Large intestine (tissue), 12 donors: Measurements from ENCODE around the gene ERVW-1. TPM values are rescaled to one million over a fixed set of nuclear protein-coding genes. Genes with fewer than 3 reads are reported as not detected.
"Not testable (repeated sequence)": the region's sequence is repeated elsewhere in the genome, so short reads cannot be mapped to it uniquely, and the experiment has no call there.

Experiments used
- DNase-seq, 2 donors: peaks; one replicate each; pipeline versions ENCODE4 v3.0.0 to v3.0.0-alpha.2; 2013
- H3K27ac ChIP-seq: one replicate; pipeline ENCODE4 v1.5.1; 2013; ENCODE audit warnings: low read length
- H3K27me3 ChIP-seq: 2 replicates; pipeline ENCODE4 v1.6.1; 2013; ENCODE audit warnings: low read length; ENCODE audit not compliant: control insufficient read depth, insufficient read depth
- H3K36me3 ChIP-seq: 2 replicates; pipeline ENCODE4 v1.6.1; 2013; ENCODE audit warnings: low read length; ENCODE audit not compliant: control insufficient read depth, insufficient read depth
- H3K4me1 ChIP-seq: one replicate; pipeline ENCODE4 v1.6.1; 2013; ENCODE audit warnings: low read length; ENCODE audit not compliant: control insufficient read depth, insufficient read depth
- H3K4me3 ChIP-seq: one replicate; pipeline ENCODE4 v1.5.1; 2013; ENCODE audit warnings: low read length
- H3K9me3 ChIP-seq: one replicate; pipeline ENCODE4 v1.6.1; 2013; ENCODE audit warnings: mild to moderate bottlenecking, low read depth, low read length, moderate library complexity; ENCODE audit not compliant: control insufficient read depth
- WGBS: methylation state at CpG from one replicate; pipeline ENCODE4 v1.1.5; 2013; ENCODE audit warnings: low lambda C conversion rate; ENCODE audit not compliant: insufficient coverage; 5-methylcytosine and 5-hydroxymethylcytosine counted together
- long read RNA-seq, 11 donors: transcript quantifications; one replicate each; lab custom pipeline, GENCODE V29; 2026
- polyA plus RNA-seq: library from polyadenylated mRNA; unstranded; fragments of 120-200 nt; gene quantifications from one replicate; pipeline ENCODE4 v1.2.1, GENCODE V29; 2013

Gene ERVW-1, protein sequence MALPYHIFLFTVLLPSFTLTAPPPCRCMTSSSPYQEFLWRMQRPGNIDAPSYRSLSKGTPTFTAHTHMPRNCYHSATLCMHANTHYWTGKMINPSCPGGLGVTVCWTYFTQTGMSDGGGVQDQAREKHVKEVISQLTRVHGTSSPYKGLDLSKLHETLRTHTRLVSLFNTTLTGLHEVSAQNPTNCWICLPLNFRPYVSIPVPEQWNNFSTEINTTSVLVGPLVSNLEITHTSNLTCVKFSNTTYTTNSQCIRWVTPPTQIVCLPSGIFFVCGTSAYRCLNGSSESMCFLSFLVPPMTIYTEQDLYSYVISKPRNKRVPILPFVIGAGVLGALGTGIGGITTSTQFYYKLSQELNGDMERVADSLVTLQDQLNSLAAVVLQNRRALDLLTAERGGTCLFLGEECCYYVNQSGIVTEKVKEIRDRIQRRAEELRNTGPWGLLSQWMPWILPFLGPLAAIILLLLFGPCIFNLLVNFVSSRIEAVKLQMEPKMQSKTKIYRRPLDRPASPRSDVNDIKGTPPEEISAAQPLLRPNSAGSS
- polyA plus RNA-seq, result 0.76 TPM
- long read RNA-seq, donor 1, result 0 reads
- long read RNA-seq, donor 2, result 0 reads
- long read RNA-seq, donor 3, result 0 reads
- long read RNA-seq, donor 4, result 0 reads
- long read RNA-seq, donor 5, partial matches to known transcripts, result 5 of 5 reads
- long read RNA-seq, donor 5, other reads (novel, unspliced or antisense), result 0 of 5 reads
- long read RNA-seq, donor 6, partial matches to known transcripts, result 0 of 7 reads
- long read RNA-seq, donor 6, other reads (novel, unspliced or antisense), result 0 of 7 reads
- long read RNA-seq, donor 7, result 0 reads
- long read RNA-seq, donor 8, result 0 reads
- long read RNA-seq, donor 9, result 0 reads
- long read RNA-seq, donor 10, result 0 reads
- long read RNA-seq, donor 11, result 0 reads

DNA sequence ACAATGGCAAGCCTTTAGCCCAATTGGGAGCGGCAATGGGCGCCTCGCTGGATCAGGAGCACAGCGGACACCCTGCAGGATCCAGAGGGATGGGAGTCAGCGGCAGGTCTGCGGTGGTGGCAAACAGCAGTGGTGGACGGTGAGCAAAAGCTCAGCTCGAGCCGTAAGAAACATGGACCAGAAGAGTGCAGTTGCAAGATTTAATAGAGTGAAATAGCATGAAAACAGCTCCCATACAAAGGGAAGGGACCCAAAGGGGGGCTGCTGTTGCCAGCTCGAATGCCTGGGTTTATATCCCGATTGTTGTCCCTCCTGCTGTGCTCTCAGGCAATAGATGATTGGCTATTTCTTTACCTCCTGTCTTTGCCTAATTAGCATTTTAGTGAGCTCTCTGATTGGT lies at the start of gene ERVW-1:
Gene ERVW-1, minus strand, starts transcription at position 266 of the 400 bp plus-strand sequence. CDS start 7,565 bp downstream, outside the sequence.
- H3K4me1 ChIP-seq, H3K27ac ChIP-seq, H3K27me3 ChIP-seq, DNase-seq, H3K36me3 ChIP-seq, H3K4me3 ChIP-seq, H3K9me3 ChIP-seq: not testable (repeated sequence)
- WGBS, result no CpG with 5 or more reads among the region's 11 CpGs

DNA sequence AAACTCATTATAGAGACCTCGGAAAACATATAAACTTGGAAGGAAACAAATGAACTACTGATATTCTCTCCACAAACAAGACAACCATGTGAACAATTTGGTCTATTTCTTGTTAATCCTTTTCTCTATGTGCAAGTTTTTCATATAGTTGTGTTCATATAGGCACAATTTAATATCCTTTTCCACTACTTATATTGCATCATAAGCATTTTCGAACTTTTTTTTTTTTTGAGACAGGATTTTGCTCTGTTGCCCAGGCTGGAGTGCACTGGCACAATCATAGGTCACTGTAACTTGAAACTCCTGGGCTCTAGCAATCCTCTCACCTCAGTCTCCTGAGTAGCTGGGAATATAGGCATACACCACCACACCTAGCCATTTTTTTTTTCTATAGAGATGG lies 45.4 kb upstream of the ERVW-1 start:
- peaks cover 4% of the 10 kb centered on the region for H3K36me3 ChIP-seq
- no peak overlapping the region for H3K4me3 ChIP-seq
- H3K4me1 ChIP-seq, result peaks cover 5% of the 10 kb centered on the region
- H3K27me3 ChIP-seq, result no peaks in the 10 kb centered on the region
- 83% methylated on average over 1 of the region's 2 CpGs for WGBS
- DNase-seq, result no peak
- no peaks in the 10 kb centered on the region for H3K9me3 ChIP-seq
- no peak overlapping the region for H3K27ac ChIP-seq

DNA sequence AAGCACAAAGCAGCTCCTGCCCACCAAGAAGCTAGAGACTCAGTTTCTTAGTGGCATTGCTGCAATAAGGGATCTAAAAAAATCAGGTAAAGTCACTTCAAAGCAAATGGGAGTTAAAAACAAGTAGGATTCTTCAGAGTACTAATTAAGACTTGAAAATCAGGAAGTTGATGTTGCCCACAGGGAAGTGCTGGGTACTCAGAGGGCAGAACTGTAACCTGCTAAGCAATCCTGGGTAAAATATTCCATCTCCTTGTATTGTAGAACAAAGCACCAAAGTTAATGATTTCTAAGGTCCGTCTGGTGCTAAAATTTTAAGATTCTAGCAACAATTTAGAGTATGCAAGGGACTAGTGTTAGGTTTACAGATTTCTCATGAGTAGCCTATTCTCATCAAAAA lies 42.3 kb upstream of the ERVW-1 start:
- WGBS, result no CpG with 5 or more reads among the region's 1 CpG
- H3K27me3 ChIP-seq, result no peaks in the 10 kb centered on the region

DNA sequence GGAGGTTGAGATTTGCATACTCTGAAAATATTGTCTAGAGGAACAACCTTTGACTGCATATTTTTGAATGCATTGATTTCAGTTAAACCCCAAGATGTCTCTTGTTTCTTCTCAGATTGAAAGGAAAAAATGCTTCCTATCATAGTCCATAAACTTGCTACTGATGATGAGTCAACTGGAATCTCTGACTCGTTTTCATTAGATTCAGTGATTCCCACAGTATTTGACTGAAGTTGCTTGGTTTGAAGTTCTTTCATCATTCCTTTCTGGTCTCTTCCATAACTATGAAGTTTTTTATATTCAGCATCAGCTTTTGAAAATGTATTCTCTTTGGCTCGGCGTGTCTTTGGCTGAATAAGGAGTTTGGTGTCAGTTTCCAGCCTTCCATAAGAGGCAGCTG lies 39.9 kb upstream of the ERVW-1 start:
- Histone ChIP-seq H3K4me3 (no peak overlapping the region), H3K27me3 (no peaks in the 10 kb centered on the region), H3K27ac (no peak overlapping the region), H3K36me3 (peaks cover 10% of the 10 kb centered on the region), H3K9me3 (no peaks in the 10 kb centered on the region), H3K4me1 (no peaks in the 10 kb centered on the region)
- WGBS, result 100% methylated on average over 2 of the region's 3 CpGs
- DNase-seq, result no peak

More for the DNA sequence above, 42.3 kb upstream of the ERVW-1 start:
- no peak overlapping the region for H3K27ac ChIP-seq
- peaks cover 10% of the 10 kb centered on the region for H3K36me3 ChIP-seq
- no peaks in the 10 kb centered on the region for H3K4me1 ChIP-seq
- DNase-seq, result no peak
- H3K4me3 ChIP-seq, result no peak overlapping the region
- no peaks in the 10 kb centered on the region for H3K9me3 ChIP-seq

DNA sequence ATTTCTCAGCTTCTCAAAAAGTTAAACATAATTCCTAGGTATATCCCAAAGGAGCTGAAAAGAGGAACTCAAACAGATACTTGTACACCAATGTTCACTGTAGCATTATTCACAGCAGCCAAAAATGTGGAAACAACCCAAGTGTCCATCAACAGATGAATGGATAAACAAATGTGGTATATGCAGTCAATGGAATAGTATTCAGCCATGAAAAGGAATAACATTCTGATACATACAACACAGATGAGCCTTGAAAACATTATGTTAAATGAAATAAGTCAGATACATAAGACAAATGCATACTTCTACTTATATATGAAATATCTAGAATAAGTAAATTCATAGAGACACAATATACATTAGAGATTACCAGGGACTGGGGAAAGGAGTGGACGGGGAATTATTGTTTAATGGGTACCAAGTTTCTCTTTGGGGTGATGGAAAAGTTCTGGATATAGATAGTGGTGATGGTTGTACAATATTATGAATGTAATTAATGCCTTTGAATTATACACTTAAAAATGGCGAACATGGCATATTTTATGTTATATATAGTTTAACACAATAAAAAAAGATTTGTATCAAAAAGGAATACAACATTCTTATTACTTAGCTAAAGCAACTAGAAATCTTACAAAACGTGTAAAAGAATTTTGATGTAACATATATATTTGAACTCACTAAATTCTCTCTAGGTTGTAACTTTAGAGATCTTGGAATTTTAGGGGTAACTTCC lies 35.6 kb upstream of the ERVW-1 start:
- no peak for DNase-seq
- Histone ChIP-seq H3K27me3 (no peaks in the 10 kb centered on the region), H3K9me3 (no peaks in the 10 kb centered on the region), H3K4me1 (no peaks in the 10 kb centered on the region), H3K36me3 (peaks cover 11% of the 10 kb centered on the region), H3K27ac (no peak overlapping the region), H3K4me3 (no peak overlapping the region)
- 100% methylated on average over 1 of the region's 3 CpGs for WGBS

DNA sequence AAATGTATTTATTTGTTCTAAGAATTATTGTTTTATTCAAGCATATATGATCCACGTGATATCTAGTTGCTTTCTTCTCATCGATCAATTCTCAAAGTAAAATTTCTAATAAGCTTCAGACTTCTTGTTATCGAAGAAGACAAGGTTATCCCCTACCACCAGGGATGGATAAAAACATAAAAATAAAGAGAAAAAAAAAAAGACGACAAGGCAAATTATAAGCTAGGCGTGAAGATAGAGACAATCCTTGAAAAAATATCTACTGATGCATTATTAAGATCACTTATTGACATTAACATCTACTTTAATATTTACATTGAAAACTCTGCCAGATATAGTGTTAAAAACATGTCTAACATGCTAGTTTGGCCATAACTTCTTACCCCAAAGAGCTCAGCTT lies 31.2 kb upstream of the ERVW-1 start:
- H3K36me3 ChIP-seq, result peaks cover 16% of the 10 kb centered on the region

DNA sequence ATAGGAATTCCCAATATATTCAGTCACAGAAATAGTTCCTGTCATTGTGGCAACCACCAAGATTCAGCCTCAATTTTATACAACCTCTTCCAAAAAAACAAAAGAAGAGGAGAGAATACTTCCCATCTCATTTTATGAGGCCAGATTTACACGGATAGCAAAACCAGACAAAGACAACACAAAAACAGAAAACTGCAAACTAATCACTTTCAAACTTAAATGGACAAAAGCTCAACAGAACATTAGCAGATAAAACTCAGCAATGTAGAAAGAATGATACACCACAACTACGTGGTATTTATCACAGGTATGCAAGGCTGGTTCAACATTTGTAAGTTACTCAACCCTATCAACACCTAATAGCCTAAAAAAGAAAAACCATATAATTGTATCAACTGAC lies 28.6 kb upstream of the ERVW-1 start:
- H3K4me1 ChIP-seq, result no peaks in the 10 kb centered on the region
- no peak overlapping the region for H3K4me3 ChIP-seq
- no peak for DNase-seq
- H3K9me3 ChIP-seq, result no peaks in the 10 kb centered on the region
- no CpG with 5 or more reads among the region's 2 CpGs for WGBS
- H3K27me3 ChIP-seq, result no peaks in the 10 kb centered on the region
- H3K27ac ChIP-seq, result no peak overlapping the region
- peaks cover 23% of the 10 kb centered on the region for H3K36me3 ChIP-seq

More for the DNA sequence above, 31.2 kb upstream of the ERVW-1 start:
- WGBS, result 98% methylated on average over 5 of the region's 5 CpGs
- DNase-seq, result no peak
- Histone ChIP-seq H3K9me3 (no peaks in the 10 kb centered on the region), H3K4me1 (no peaks in the 10 kb centered on the region), H3K27me3 (no peaks in the 10 kb centered on the region), H3K4me3 (no peak overlapping the region), H3K27ac (no peak overlapping the region)

DNA sequence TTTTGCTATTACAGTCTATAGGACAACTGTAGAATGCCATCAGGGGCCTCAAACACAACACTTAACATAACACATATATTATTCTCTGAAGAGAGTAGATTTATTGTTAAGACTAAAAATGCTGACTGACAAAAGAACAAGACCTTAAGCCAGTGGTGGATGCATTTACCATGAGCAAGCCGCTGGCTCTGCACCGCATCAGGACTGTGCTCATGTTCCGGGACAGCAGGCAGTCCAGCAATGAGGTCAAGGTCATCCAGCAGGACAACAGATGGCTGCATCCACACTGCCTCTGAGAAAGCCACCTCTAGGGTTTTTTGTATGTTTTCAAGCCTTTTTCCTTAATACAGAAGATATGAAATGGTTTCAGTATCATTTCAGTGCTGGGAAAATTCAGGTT lies 26.8 kb upstream of the ERVW-1 start:
- no peaks in the 10 kb centered on the region for H3K9me3 ChIP-seq
- H3K27ac ChIP-seq, result no peak overlapping the region
- H3K27me3 ChIP-seq, result no peaks in the 10 kb centered on the region
- DNase-seq, result no peak
- H3K36me3 ChIP-seq, result peaks cover 35% of the 10 kb centered on the region
- H3K4me1 ChIP-seq, result no peaks in the 10 kb centered on the region
- no CpG with 5 or more reads among the region's 3 CpGs for WGBS
- H3K4me3 ChIP-seq, result no peak overlapping the region

DNA sequence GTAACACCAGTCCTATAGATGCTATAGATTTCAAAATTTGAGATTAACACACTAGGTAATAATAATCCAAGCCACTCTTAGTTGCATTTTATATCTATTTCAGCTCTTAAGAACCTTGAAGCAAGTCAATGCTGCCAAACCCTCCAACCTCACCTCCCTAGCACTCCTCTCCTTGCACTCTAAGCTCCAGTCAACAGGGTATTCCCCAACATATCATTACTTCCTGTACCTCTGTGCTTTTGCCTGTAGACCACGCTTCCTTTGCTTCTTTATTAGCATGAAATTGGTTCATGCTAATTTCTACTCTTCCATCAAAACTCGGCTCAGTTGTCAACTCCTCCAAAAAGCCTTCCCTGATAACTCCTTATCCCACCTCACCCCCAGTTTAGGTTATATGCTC lies 26.0 kb upstream of the ERVW-1 start:
- 100% methylated on average over 1 of the region's 2 CpGs for WGBS
- no peak for DNase-seq
- Histone ChIP-seq H3K9me3 (no peaks in the 10 kb centered on the region), H3K27ac (no peak overlapping the region), H3K4me1 (no peaks in the 10 kb centered on the region), H3K27me3 (no peaks in the 10 kb centered on the region), H3K36me3 (peaks cover 42% of the 10 kb centered on the region), H3K4me3 (no peak overlapping the region)

DNA sequence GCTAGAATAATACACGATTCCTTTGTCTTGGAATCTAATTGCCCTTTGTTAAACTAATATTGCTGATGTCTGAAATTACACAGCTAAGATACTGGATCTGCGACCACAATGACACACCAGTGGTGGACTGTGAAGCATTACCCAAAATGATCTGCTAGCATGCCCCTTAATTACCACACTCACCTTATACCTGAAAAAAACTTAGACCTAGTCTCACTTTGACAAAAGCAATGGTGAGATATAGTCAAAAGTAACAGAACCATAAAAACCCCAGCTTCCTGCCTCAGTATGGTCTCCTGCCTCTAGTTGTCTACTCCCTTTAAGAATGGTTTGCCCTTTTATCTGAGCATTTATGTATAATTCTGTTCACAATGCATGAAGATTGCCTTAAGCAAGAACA lies 20.8 kb upstream of the ERVW-1 start:
- Histone ChIP-seq H3K4me1 (no peaks in the 10 kb centered on the region), H3K36me3 (peaks cover 43% of the 10 kb centered on the region), H3K4me3 (no peak overlapping the region), H3K27me3 (no peaks in the 10 kb centered on the region), H3K27ac (no peak overlapping the region), H3K9me3 (no peaks in the 10 kb centered on the region)
- no peak for DNase-seq
- WGBS, result 100% methylated on average over 1 of the region's 2 CpGs
